DMS 273 (cell line): Measurements from ENCODE around the gene PLA2G2F.

Experiments used
- DNase-seq: peaks from one replicate; lab custom pipeline; 2025; ENCODE audit not compliant: unreplicated experiment; lab: John Stamatoyannopoulos, UW

Gene PLA2G2F

GRCh38 chr1:20138961-20139550, at the start of gene PLA2G2F:
Gene PLA2G2F, plus strand, starts transcription at chr1:20139323. Its CDS starts 105 bp downstream, at chr1:20139428.
- DNase-seq = no peak

GRCh38 chr1:20089328-20090077, 49.6 kb upstream of the PLA2G2F start:
- peak; percentile 49 for DNase-seq

DNA sequence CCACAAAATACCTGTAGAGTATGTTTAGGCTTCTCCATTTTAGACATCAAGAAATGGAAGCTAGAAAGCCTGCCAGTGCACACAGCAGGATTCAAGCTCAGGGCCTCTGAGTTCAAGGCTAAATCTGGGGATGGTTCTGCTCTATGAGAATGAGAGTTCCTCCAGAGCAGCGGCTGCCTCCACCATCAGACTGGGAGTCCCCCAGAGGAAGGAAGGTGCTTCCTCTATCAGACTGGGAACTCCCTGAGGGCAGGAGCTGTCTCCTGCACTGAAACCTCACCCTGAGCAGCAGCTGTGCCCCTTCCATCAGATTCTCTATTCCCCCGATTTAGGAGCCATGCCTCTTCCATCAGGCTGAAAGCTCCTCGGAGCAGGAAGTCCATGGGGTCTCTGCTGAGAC, 49.0 kb upstream of the PLA2G2F start:
- DNase-seq = no peak

DNA sequence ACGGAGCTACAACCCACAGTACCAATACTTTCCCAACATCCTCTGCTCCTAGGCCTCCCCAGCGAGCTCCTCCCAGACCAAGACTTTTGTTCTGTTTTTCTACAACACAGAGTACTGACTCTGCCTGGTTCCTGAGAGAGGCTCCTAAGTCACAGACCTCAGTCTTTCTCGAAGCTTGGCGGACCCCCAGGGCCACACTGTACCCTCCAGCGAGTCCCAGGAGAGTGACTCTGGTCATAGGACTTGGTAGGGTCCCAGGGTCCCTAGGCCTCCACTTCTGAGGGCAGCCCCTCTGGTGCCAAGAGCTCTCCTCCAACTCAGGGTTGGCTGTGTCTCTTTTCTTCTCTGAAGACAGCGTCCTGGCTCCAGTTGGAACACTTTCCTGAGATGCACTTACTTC, 48.5 kb upstream of the PLA2G2F start:
- DNase-seq = no peak

GRCh38 chr1:20093303-20093702, 45.8 kb upstream of the PLA2G2F start:
- DNase-seq = no peak

DNA sequence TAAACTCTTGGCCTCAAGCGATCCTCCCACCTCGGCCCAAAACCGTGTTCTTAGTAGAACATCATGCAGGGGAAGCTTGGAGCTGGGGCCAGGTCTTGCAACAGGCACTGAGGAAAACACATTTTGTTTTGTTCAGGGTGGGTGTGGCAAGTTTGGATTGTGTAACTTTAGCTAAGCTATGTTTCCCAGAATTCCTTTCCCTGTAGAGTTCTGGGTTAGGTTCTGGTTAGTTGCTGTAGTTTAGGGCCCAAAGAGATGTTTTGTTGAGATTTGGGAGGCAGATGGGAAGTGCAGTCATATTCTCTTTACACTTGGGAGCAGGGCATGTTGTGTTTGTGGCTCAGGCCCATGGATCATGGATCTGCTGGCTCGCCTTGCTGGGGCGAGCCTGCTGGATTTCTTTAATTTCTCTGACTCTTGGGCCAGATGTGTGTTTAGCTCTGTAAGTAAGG, 45.2 kb upstream of the PLA2G2F start:
- no peak for DNase-seq

GRCh38 chr1:20095564-20096434, 43.3 kb upstream of the PLA2G2F start:
- DNase-seq = no peak

DNA sequence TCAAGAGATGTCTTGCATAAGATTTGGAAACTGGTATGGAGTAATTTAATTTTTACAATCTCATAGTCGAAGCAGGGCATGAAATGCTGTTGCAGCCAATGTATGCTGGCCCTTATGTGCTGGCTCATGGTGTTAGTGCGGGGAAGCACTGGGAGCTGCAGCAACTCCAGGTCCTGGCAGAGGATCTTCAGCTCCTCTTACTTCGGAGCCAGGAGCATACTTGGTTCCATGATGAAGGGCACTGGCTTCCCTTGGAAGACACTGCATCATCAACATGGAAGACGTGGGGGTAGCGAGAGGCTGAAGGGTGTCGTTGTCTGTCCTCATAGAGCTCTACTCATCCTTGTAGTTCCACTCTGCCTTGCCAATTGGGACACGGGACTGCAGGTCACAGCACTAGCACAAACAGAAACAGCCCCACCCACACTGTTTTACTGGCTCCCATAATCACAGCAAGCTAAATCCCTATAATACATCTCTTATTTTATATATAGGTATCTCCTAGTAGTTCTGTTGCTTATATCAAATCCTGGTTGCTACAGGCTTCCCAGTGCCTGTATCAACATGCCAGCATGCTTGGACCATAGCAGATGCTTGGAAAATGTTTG, 42.2 kb upstream of the PLA2G2F start:
- DNase-seq = no peak

DNA sequence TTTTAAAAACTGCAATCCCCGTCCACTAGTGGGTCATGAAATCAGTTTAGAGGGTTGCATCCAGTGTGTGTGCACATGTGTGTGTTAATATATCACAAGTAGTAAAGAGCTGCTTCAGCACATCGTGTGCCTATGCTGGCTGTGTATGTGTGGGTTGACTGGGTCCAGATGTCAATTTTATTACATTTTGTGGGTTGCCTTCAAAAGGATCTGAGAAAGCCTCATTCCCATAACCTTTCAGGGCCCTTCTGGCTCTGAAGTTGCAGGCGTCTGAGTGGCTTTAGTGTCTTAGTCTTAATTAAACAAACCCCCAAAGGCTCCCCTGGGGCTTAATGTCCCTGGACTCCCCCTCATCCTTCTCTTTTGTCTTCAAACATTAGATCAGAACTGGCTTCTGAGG, 39.6 kb upstream of the PLA2G2F start:
- no peak for DNase-seq

- DNase-seq = peak; percentile 78
Observed at GRCh38 chr1:20100632-20101355, 38.3 kb upstream of the PLA2G2F start.

GRCh38 chr1:20102875-20103274, 36.2 kb upstream of the PLA2G2F start:
- peak; percentile 21 for DNase-seq

DNA sequence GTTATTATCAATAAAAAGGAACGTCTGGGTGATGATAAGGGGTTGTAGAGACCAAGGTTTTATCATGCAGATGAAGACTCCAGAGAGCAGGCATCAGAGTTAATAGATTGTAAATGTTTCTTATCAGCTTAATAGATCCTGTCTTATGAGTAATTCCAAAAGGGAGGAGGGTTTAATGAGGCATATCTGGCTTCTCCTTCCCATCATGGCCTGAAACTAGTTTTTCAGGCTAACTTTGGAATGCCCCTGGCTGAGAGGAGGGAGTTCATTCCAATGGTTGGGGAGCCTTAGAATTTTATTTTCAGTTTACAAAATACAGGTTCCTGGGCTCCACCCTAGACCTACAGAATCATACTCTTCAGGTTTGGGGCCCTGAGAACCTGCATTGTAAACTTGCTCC, 33.3 kb upstream of the PLA2G2F start:
- DNase-seq = no peak

DNA sequence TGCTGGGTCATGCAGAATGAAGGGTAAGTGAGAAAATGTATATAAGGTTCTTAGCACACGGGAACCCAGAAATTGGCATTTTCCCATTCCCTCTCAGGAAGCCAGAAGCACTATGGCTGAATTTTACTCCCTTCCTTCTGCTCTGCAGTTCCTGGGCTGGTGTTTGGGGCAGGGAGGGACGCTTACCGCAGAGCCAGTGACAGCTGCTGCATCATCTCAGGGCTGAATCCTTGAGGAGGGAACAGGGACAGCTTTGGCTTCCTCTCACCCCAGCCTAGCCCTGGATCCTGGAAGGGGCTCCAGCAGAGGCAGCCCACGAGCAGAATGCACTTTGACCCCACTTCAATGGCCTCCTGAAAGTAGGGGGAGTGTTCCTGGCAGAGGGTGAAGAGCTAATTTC, 31.8 kb upstream of the PLA2G2F start:
- no peak for DNase-seq

DNA sequence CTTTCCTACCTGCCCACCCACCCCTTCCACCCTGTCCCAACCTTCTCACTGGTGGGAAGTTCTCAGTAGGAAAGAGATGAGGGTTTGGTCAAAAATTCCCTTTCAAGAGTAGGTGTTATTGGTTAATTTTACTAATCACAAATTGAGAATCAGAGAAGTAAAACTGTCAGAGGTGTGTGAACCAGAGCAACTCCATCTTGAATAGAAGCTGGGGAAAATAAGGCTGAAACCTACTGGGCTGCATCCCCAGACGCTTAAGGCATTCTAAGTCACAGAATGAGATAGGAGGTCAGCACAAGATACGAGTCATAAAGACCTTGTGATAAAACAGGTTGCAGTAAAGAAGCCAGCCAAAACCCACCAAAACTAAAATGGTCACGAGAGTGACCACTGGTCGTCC, 31.3 kb upstream of the PLA2G2F start:
- no peak for DNase-seq

DNA sequence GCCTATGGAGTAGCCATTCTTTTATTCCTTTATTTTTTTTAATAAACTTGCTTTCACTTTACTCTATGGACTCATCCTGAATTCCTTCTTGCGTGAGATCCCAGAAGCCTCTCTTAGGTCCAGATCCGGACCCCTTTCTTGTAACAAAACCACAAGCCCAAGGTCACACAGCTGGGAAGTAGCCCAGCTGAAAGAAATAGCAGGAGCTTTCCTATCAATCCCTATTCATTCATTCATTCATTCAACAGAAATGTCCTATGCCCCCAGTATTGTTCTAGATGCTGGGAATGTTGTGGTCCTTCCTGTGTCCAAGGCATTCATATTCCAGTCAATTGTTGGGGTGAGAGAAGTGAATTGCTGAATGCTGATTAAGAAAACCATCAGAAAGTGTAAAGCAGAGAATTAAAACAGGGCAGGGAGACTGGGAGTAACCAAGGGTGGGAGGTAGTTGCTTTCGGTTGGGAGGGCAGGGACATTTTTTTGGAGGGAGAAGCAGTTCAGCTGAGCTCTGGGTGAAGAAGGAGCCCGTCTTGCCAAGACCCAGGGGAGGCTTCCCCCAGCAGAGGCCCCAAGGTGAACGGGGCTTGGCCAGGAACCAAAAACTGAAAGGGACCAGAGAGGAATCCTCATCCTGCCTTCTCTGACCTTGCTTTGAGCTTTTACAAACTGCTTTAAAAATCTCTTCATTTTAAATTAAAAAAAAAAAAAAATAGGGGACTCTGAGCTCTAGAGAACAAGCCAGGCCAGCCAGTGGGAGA, 30.6 kb upstream of the PLA2G2F start:
- DNase-seq = no peak

GRCh38 chr1:20109223-20109856, 29.8 kb upstream of the PLA2G2F start:
- DNase-seq = no peak

DNA sequence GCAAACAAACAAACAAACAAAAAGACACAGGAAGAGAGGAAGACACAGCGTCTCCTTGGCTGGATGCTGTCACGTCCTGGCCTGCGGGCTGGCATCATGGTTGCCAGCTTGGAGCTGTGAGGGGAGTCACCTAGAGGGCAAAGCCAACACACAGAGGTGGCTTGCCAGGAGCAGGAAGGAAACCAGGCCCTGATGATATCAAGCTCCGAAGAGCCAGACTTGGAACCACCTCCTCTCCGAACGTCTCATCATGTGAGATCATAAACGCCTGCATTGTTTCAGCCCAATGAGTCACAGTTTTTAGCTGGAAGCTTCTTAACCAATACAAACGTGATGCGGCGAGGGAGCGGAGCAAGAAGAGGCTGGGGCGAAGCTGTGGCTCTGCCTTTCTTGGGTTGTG, 28.4 kb upstream of the PLA2G2F start:
- DNase-seq = no peak

DNA sequence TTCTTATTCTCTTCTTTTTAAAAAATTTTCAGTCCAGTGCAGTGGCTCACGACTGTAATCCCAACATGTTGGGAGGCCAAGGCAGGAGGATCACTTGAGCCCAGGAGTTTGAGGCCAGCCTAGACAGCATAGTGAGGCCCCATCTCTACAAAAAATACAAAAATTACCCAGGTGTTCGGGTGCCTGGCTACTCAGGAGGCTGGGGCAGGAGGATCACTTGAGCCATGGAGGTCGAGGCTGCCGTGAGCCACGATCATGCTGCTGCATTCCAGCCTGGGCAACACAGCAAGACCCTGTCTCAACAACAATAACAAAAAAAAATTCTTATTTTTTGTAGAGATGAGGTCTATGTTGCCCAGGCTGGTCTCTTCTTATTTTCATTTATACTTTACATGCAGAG, 27.7 kb upstream of the PLA2G2F start:
- no peak for DNase-seq

- peak; percentile 50 for DNase-seq
Observed at GRCh38 chr1:20112279-20113000, 26.7 kb upstream of the PLA2G2F start.
